Measurements from ENCODE around the gene TRAPPC8. TPM values are rescaled to one million over a fixed set of nuclear protein-coding genes. Genes with fewer than 3 reads are reported as not detected.
"Not testable (repeated sequence)": the region's sequence is repeated elsewhere in the genome, so short reads cannot be mapped to it uniquely, and the experiment has no call there.

TRAPPC8 gene
- total RNA-seq, 1 experiment from 2014 or later = 19.8 TPM

GRCh38 chr18:31950583-31950982 is 7.7 kb upstream of the TRAPPC8 start:
- no peaks in the 10 kb centered on the region for H3K36me3 ChIP-seq (ENCODE audit: control insufficient read depth, insufficient read depth, low read length)
- no peaks in the 10 kb centered on the region for H3K27me3 ChIP-seq (replicated peaks; ENCODE audit: control insufficient read depth, insufficient read depth, low read length)
- H3K9me3 ChIP-seq = no peaks in the 10 kb centered on the region
- H3K36me3 Mint-ChIP-seq (ENCODE audit: insufficient read depth, unreplicated experiment) = no peaks in the 10 kb centered on the region
- TF ChIP-seq CTCF (IDR thresholded peaks at IDR 0.05; ENCODE audit: insufficient read depth in 1 of 2, low read depth in 1 of 2, low read length in 1 of 2, severe bottlenecking in 1 of 2, unreplicated experiment in 1 of 2) = no peak
- peak in 1 of 2 experiments; percentile 6 for DNase-seq
- BruUV-seq (replicated peaks) = no TSS peak
- no peaks in the 10 kb centered on the region for H3K27me3 Mint-ChIP-seq (ENCODE audit: insufficient read depth, unreplicated experiment)
- ChIA-PET POLR2A (no interaction called here), CTCF (no interaction called here)
- no peak overlapping the region for H3K4me3 Mint-ChIP-seq (ENCODE audit: unreplicated experiment)
- H3K27ac Mint-ChIP-seq (ENCODE audit: unreplicated experiment) = no peak overlapping the region
- peaks cover 8% of the 10 kb centered on the region for H3K4me1 Mint-ChIP-seq (ENCODE audit: low read depth, unreplicated experiment)
- no peak overlapping the region for H3K4me3 ChIP-seq (ENCODE audit: low read depth, low read length)
- H3K9me3 Mint-ChIP-seq (ENCODE audit: unreplicated experiment) = no peaks in the 10 kb centered on the region
- no peaks in the 10 kb centered on the region for H3K4me1 ChIP-seq
- intact Hi-C loops (cut with micrococcal nuclease; ENCODE audit: unreplicated experiment) = loop anchor here (10.0 kb wide), 1 partner anchor 126 kb away; no protein-coding TSS in a partner anchor

GRCh38 chr18:31948349-31948748 is 5.4 kb upstream of the TRAPPC8 start:
- H3K9me3 ChIP-seq; intact Hi-C loops (cut with micrococcal nuclease; ENCODE audit: unreplicated experiment); DNase-seq; H3K4me3 Mint-ChIP-seq (ENCODE audit: unreplicated experiment); H3K36me3 ChIP-seq (ENCODE audit: control insufficient read depth, insufficient read depth, low read length); H3K27me3 ChIP-seq (replicated peaks; ENCODE audit: control insufficient read depth, insufficient read depth, low read length); H3K27ac Mint-ChIP-seq (ENCODE audit: unreplicated experiment); CTCF ChIA-PET; H3K4me1 ChIP-seq; POLR2A ChIA-PET; H3K36me3 Mint-ChIP-seq (ENCODE audit: insufficient read depth, unreplicated experiment); BruUV-seq (replicated peaks); H3K4me3 ChIP-seq (ENCODE audit: low read depth, low read length); H3K27me3 Mint-ChIP-seq (ENCODE audit: insufficient read depth, unreplicated experiment); H3K9me3 Mint-ChIP-seq (ENCODE audit: unreplicated experiment): not testable (repeated sequence)
- H3K4me1 Mint-ChIP-seq (ENCODE audit: low read depth, unreplicated experiment) = peaks cover 14% of the 10 kb centered on the region

- Histone ChIP-seq H3K27me3 (replicated peaks; ENCODE audit: control insufficient read depth, insufficient read depth, low read length) (no peaks in the 10 kb centered on the region), H3K36me3 (ENCODE audit: control insufficient read depth, insufficient read depth, low read length) (no peaks in the 10 kb centered on the region), H3K4me3 (ENCODE audit: low read depth, low read length) (no peak overlapping the region), H3K9me3 (no peaks in the 10 kb centered on the region), H3K4me1 (no peaks in the 10 kb centered on the region)
- no peak for TF ChIP-seq CTCF (IDR thresholded peaks at IDR 0.05; ENCODE audit: insufficient read depth in 1 of 2, low read depth in 1 of 2, low read length in 1 of 2, severe bottlenecking in 1 of 2, unreplicated experiment in 1 of 2)
- CTCF ChIA-PET = no interaction called here
- POLR2A ChIA-PET = no interaction called here
- intact Hi-C loops (cut with micrococcal nuclease; ENCODE audit: unreplicated experiment) = no loop called here
- Mint-ChIP-seq H3K36me3 (ENCODE audit: insufficient read depth, unreplicated experiment) (no peaks in the 10 kb centered on the region), H3K4me1 (ENCODE audit: low read depth, unreplicated experiment) (peaks cover 14% of the 10 kb centered on the region), H3K27ac (ENCODE audit: unreplicated experiment) (no peak overlapping the region), H3K27me3 (ENCODE audit: insufficient read depth, unreplicated experiment) (no peaks in the 10 kb centered on the region), H3K4me3 (ENCODE audit: unreplicated experiment) (no peak overlapping the region), H3K9me3 (ENCODE audit: unreplicated experiment) (no peaks in the 10 kb centered on the region)
- no peak for DNase-seq
- no TSS peak for BruUV-seq (replicated peaks)
Observed at GRCh38 chr18:31946305-31947046, 3.5 kb upstream of the TRAPPC8 start.
